ENCODE results near the gene EIF3K.

DNA sequence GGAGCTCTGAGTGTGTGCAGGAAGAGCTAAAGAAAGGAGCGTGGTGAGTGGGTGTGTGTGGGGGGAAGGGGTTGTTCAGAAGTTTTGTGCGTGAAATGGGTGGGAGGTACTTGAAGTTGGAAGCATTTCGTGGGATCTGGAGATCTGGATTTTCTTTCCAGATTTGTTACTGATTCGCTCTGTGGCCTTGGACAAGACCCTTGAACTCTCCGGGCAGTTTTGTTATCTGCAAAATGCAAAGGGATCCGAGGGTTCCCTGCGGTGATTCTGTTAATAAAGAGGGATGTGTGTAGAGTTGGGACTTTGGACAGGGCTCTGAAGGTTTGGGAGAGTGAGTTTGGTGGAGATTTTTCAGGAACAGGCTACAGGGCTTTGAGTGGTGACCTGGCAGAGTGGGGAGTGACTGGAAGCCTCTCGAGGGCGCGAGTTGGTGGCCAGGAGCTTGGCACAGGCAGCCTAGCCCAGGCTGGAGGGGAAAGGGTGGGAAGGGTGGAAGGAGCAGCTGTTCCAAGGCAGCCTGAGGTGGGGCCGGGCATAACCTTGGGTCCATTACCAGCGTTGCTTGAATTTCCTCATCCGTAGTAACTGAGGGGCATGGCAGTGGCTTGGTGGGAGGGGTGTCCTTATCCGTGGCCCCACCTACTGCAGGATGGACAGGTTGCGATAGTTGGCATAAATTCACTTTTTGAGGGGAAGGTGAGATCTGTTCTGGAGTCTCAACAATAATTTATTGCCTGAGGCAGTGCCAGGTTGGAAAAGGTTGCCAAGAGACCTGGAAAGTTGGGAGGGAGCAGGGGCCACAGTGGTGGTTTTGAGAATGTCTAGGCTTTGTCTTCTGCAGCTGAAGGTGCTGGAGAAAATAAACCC is 30.6 kb downstream of the EIF3K start:
- TF ChIP-seq CTCF (IDR thresholded peaks at IDR 0.05 in 2 of 3, conservative IDR thresholded peaks at IDR 0.05 in 1 of 3; ENCODE audit: control insufficient read depth in 2 of 3, extremely low read depth in 1 of 3, insufficient read depth in 1 of 3, low read depth in 3 of 3, low read length in 3 of 3): no peak
- no peak for TF ChIP-seq POLR2A (IDR thresholded peaks at IDR 0.05; ENCODE audit: low read depth, low read length)
- TF ChIP-seq NFYA (IDR thresholded peaks at IDR 0.05; ENCODE audit: borderline replicate concordance, low read depth, low read length): no peak
- no peak for TF ChIP-seq PML (IDR thresholded peaks at IDR 0.05; ENCODE audit: low read length)
- no peak for TF ChIP-seq JUNB (IDR thresholded peaks at IDR 0.05)
- no peak for TF ChIP-seq RAD21 (IDR thresholded peaks at IDR 0.05; ENCODE audit: insufficient read depth, low read depth, low read length)
- no peak for TF ChIP-seq MLLT1 (IDR thresholded peaks at IDR 0.05)
- no peak for TF ChIP-seq TAF1 (IDR thresholded peaks at IDR 0.05; ENCODE audit: borderline replicate concordance, low read depth, low read length)
- no peak for TF ChIP-seq ASH2L (IDR thresholded peaks at IDR 0.05; ENCODE audit: borderline replicate concordance, low read depth)
- TF ChIP-seq GABPA (IDR thresholded peaks at IDR 0.05; ENCODE audit: low read depth): no peak
- no peak for TF ChIP-seq SMC3 (IDR thresholded peaks at IDR 0.05; ENCODE audit: borderline replicate concordance, low read length)
- TF ChIP-seq, protein P1, sequence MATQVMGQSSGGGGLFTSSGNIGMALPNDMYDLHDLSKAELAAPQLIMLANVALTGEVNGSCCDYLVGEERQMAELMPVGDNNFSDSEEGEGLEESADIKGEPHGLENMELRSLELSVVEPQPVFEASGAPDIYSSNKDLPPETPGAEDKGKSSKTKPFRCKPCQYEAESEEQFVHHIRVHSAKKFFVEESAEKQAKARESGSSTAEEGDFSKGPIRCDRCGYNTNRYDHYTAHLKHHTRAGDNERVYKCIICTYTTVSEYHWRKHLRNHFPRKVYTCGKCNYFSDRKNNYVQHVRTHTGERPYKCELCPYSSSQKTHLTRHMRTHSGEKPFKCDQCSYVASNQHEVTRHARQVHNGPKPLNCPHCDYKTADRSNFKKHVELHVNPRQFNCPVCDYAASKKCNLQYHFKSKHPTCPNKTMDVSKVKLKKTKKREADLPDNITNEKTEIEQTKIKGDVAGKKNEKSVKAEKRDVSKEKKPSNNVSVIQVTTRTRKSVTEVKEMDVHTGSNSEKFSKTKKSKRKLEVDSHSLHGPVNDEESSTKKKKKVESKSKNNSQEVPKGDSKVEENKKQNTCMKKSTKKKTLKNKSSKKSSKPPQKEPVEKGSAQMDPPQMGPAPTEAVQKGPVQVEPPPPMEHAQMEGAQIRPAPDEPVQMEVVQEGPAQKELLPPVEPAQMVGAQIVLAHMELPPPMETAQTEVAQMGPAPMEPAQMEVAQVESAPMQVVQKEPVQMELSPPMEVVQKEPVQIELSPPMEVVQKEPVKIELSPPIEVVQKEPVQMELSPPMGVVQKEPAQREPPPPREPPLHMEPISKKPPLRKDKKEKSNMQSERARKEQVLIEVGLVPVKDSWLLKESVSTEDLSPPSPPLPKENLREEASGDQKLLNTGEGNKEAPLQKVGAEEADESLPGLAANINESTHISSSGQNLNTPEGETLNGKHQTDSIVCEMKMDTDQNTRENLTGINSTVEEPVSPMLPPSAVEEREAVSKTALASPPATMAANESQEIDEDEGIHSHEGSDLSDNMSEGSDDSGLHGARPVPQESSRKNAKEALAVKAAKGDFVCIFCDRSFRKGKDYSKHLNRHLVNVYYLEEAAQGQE (IDR thresholded peaks at IDR 0.05; ENCODE audit: low read depth, low read length): no peak
- TF ChIP-seq MAX (IDR thresholded peaks at IDR 0.05; ENCODE audit: low read depth, low read length): no peak

All from GM12878 (cell line).